GM18526 (cell line): ENCODE data around the gene EPHB2.

ENCODE experiments used
- POLR2A ChIP-seq: IDR thresholded peaks from 3 replicates; pipeline ENCODE4 v1.6.1; 2011; ENCODE audit not compliant: insufficient read length; ENCODE audit errors: extremely low read depth

EPHB2 gene

DNA sequence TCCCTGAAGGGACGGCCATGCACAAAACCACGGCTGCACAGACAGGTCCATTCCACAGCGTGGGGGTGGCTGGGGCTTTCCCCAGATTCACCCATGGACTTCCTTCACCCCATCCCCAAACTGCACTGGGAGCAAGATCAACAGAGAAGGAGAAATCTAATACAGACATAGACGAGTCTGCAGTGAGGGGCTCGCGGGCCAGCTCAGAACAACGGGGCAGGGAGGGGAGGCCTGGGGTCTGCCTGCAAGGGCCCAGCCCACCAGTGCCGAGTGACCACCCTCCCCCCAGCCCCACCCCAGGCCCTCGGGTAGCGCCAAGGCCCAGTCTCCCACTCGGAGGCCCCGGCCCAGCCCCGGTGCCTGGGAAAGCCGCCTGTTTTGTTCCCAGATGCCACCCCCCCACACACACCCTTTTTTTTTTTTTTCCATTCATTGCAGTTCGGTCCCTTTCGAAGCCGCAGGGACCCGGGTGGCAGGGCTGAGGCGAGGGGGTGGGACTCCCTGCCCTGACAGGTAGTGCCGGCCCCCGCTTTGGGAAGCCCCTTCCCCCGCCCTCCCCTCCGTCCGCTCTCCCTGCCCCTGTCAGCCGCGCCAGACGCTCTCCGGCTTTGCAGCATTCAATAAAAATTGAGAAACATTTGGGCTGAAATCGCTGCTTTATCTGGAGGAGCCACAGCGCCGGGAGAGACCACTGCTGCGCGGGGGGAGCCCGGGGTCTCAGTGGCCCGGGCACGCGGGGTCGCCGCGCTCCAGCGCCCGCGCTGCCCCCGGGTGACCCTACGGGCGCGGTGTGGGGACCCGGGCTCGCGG is 543 bp upstream of the EPHB2 start:
- TF ChIP-seq POLR2A: no peak

- TF ChIP-seq POLR2A: no peak
These were observed 432 bp downstream of the EPHB2 start for GRCh38 chr1:22711071-22711470.

DNA sequence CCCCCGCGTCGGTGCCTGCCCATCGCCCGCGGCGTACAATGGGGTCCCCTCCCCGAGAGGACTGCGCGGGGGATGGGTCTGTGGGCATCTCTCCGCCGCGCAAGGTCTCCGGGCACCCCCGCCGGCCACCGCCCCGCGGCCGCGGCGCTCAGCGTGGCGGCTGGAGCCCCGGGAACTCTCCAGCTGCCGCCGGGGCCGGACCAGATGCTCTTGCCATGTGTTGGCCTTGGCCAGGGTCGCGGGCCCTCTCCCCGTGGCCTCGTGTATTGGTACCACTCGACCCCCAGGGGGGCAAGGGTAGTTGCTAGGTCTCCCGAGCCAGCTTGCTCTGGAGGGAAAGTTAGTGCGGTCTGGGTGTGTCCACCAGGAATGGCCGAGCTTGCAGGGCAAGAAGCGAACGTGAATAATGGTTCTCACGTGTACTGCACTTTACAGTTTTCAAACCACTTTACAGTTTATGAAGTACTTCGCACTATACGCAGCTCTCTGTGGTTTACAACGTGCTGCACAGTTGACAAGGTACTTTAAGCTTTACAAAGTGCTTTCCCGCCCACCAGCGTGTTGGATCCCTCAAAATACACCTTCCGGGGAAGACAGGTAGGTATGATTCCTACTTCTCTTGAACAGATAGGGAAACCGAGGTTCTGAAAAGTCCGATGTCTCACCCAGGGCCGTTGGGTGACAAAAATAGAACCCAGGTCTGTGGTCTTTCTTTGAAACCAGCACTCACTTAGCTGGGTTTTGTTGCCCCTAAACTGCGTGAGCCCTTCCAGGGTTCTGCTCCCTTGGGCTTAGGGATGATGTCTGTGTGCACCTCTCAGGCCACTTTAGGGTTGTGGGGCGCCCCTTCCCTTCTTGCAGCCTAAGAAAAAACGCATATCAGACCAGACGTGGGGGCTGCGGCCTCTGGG is 1.2 kb downstream of the EPHB2 start:
- no peak for TF ChIP-seq POLR2A

DNA sequence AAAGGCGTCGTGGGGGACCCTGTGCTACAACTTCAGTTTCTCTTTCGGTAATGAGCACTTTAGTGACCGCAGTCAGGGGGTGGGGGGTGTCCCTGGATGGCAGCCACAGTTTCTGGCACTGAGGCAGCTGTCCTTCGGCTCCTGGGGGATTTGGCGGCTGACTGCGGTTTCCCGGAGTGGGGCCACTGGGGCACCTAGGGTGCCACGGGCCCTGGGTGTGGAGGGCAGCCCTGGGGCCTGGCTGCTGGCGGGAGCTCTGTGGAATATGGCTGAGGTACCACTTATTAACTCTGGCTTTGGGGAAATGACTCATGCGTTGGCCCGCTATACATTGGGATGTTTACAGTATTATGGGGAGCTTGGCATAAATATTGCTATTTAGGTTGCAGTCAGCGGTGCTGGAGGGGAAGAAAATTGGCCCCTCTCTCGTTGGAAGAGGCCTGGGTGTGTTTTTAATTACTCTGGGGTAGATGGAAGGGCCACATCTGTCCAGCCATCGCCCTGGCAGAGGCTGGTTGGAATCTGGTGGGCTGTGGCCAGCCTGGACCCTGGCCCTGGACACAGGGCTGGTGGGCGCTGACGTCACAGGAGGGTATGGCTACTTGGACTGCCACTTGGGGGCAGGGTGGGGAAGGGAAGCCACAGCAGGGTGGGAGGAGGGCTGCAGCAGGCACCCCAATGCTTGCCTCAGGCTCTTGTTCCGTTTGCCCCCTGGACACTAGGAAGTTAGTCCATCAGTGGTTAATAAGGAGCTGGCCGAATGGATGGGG is 2.0 kb downstream of the EPHB2 start:
- no peak for TF ChIP-seq POLR2A

DNA sequence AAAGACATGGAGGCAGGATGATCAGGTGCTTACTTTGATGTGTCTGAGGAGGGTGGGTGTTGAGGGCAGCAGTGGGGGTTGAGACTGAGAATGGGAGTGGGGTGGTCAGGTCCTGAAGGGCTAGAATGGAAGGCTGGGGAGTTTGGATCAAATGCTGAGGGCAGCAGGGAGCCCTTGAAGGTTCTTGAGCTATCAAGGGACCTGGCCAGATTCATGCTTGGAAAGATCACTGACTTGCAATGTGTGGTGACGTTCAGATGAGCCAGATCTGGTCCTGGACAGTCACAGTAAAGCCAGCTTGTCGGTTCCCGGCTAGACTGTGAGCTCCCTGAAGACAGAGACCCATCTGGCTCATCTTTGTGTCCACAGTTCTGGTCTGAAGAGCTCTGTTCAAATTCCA is 3.8 kb downstream of the EPHB2 start:
- TF ChIP-seq POLR2A: no peak

DNA sequence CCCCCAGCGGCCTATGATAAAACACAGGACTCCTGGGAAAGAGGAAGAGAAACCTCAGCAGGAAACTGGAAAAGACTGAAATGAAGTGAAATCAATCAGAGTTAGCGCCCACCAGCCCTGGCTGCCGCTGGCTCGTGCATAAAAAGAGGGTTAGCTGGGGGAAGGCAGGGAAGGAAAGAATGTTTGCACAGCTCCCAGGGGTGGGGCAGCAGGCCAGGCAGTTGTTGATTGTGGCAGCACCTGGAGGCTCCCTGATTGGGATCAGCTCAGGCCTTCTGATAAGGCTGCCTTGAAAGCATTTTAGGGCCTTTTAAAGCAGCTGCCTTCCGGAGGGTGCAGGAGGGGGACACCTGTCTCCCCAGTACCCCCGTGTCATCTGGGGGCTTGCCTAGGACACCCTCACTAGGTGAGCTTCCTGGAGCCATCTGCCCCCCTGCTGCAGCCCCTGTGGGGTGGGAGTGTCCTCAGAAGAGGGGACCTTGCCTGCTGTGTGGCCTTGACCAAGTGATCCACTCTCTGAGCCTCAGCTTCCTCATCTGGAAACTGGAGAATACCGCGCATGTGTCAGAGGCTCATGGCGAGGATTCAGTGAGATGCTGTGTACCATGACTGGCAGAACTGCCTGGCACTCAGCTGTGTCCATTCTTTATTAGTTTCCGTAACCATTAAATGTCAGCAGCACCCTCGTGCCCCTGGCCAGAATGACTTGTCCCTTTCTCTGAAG is 6.6 kb downstream of the EPHB2 start:
- TF ChIP-seq POLR2A: no peak

GRCh38 chr1:22721122-22721873 is 10.7 kb downstream of the EPHB2 start:
- no peak for TF ChIP-seq POLR2A

- TF ChIP-seq POLR2A: no peak
These were observed 12.4 kb downstream of the EPHB2 start for GRCh38 chr1:22722901-22723550.

DNA sequence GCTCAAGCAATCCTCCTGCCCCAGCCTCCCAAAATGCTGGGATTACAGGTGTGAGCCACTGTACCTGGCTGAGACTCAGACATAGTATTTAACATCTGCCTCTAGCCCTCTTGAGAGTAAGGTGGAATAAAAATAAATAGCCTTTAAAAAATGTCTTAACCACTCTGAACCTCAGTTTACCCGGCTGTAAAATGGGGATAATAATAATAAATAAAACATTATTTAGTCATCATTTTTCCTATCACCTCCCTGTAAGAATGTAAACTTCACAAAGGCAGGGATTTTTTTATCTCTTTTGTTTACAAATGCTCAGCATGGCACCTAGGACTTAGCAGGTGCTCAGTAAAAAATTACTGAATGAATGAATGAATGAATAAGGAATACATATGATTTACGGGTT is 17.2 kb downstream of the EPHB2 start:
- TF ChIP-seq POLR2A: no peak

DNA sequence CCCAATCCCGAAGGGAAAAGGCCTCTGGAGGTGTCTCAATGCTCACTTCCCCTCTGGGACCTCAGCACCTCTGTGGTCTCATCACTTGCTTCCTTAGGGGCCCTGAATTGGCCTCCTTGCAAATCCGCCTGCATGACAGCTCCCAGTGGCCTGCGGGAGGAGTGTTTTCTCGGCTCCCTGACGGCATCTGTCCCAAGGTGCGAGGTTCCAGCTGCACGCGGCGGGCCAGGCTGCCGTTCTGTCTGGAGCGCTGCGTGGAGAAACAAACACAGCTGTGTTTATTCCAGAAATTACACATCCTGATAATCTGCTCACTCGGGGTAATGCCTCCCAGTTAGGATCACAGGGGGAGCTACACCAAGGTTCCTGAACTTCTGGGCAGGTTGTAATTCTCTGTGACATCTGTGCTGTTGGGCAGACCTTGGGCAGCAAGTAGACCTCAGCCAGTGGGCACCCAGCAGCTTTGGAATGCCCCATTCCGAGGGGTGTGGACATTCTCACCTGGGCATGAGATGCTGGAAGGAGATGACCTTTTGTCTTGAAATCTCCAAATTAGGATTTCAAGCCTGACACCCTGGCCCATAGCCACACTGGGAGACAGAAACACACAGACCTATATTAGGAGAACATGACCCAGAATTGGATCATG is 18.2 kb downstream of the EPHB2 start:
- TF ChIP-seq POLR2A: no peak

DNA sequence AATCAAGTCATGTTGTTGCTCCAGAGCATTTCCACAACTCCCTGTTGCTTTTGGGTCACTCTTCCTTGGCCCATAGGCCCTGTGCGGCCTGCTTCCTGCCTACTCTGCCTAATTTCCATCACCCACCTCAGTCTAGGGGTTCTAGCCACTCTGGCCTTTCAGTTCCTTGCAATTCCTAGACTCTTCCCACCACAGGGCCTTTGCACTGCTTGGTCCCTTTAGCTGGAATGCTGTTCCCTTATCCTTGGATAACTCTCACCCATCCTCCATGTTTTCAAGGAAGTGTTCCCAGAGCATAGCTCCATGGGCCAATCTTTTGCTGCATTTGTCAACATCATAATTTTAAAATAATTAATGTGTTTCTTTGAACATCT is 18.7 kb downstream of the EPHB2 start:
- no peak for TF ChIP-seq POLR2A

DNA sequence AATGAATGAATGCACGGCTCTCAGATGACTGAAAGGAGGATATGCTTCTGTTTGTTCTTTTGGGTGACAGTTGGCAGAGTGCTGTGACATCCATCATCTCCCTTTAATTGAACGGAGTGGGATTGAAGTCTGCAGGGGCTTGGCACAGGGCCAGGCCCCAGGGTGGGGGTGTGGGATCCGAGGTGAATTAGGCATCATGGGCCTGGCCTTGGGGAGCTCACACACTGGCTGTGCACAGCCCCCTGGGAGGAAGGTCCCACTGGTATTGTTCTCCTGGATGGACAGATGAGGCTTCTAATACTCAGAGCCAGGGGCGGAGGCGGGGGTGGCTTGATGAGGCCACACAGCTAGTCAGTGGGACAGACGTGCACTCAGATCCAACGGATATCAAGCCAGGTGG is 19.3 kb downstream of the EPHB2 start:
- TF ChIP-seq POLR2A: no peak
